ENCODE data around the gene PLCD3.

Gene PLCD3

GRCh38 chr17:45132320-45132571, at the start of gene PLCD3:
Gene PLCD3 (minus strand): TSS chr17:45132515. CDS start chr17:45132410, 105 bp downstream.
- no peak for DNase-seq (ENCODE audit: low read depth)
- peak within 1 kb of the TSS; percentile 79 for H3K4me3 ChIP-seq (ENCODE audit: low read depth, low read length)
- TF ChIP-seq CTCF (conservative IDR thresholded peaks at IDR 0.05; ENCODE audit: low read depth, low read length) = no peak

GRCh38 chr17:45177563-45177962, 45.2 kb upstream of the PLCD3 start:
- H3K4me3 ChIP-seq (ENCODE audit: low read depth, low read length) = no peak overlapping the region
- no peak for DNase-seq (ENCODE audit: low read depth)
- no peak for TF ChIP-seq CTCF (conservative IDR thresholded peaks at IDR 0.05; ENCODE audit: low read depth, low read length)

- no peak for DNase-seq (ENCODE audit: low read depth)
- no peak for TF ChIP-seq CTCF (conservative IDR thresholded peaks at IDR 0.05; ENCODE audit: low read depth, low read length)
- no peak overlapping the region for H3K4me3 ChIP-seq (ENCODE audit: low read depth, low read length)
Observed at GRCh38 chr17:45175759-45176115, 43.4 kb upstream of the PLCD3 start.

- no peak for TF ChIP-seq CTCF (conservative IDR thresholded peaks at IDR 0.05; ENCODE audit: low read depth, low read length)
- peak; percentile 35 for DNase-seq (ENCODE audit: low read depth)
- H3K4me3 ChIP-seq (ENCODE audit: low read depth, low read length) = no peak overlapping the region
Observed at GRCh38 chr17:45172541-45173286, 40.4 kb upstream of the PLCD3 start.

- DNase-seq (ENCODE audit: low read depth) = no peak
- no peak overlapping the region for H3K4me3 ChIP-seq (ENCODE audit: low read depth, low read length)
- no peak for TF ChIP-seq CTCF (conservative IDR thresholded peaks at IDR 0.05; ENCODE audit: low read depth, low read length)
Observed at GRCh38 chr17:45172232-45172540, 39.9 kb upstream of the PLCD3 start.

GRCh38 chr17:45171338-45172231, 39.3 kb upstream of the PLCD3 start:
- TF ChIP-seq CTCF (conservative IDR thresholded peaks at IDR 0.05; ENCODE audit: low read depth, low read length) = no peak
- H3K4me3 ChIP-seq (ENCODE audit: low read depth, low read length) = no peak overlapping the region
- no peak for DNase-seq (ENCODE audit: low read depth)

GRCh38 chr17:45170931-45171337, 38.6 kb upstream of the PLCD3 start:
- H3K4me3 ChIP-seq (ENCODE audit: low read depth, low read length) = no peak overlapping the region
- DNase-seq (ENCODE audit: low read depth) = peak; percentile 73
- TF ChIP-seq CTCF (conservative IDR thresholded peaks at IDR 0.05; ENCODE audit: low read depth, low read length) = no peak
